Activated CD8-positive, alpha-beta memory T cell treated with anti-CD3 and anti-CD28 coated beads, Interleukin-2, amount 10 ng/mL, durations not matched to agents 7 days and 5 days (primary cell): Measurements from ENCODE around the gene SERPINC1. TPM values are rescaled to one million over a fixed set of nuclear protein-coding genes. Genes with fewer than 3 reads are reported as not detected.
A peak's percentile ranks its signal among the peaks of the same experiment; 100 is the strongest.

Experiments used
- ATAC-seq: fragments of 150-1000 bp; cut with Tn5 transposase; one replicate; pipeline ENCODE4 v1.10.0; 2021; ENCODE audit warnings: moderate library complexity
- CTCF ChIA-PET: fragments of 350-600 bp; sonication (Branson Sonifier 250); formaldehyde crosslinking; loops from one replicate; lab custom pipeline; 2021; ENCODE audit warnings: antibody characterized with exemption; lab: Charles Lee
- DNase-seq: peaks from one replicate; pipeline ENCODE4 v3.0.0-alpha.2; 2020
- H3K27ac Mint-ChIP-seq: one replicate; pipeline ENCODE4 v1.8.0; 2021; ENCODE audit warnings: mild to moderate bottlenecking, mixed read lengths
- H3K27me3 Mint-ChIP-seq: one replicate; pipeline ENCODE4 v1.8.0; 2021; ENCODE audit warnings: mixed read lengths
- H3K36me3 Mint-ChIP-seq: one replicate; pipeline ENCODE4 v1.8.0; 2021; ENCODE audit warnings: mild to moderate bottlenecking, mixed read lengths
- H3K4me1 Mint-ChIP-seq: one replicate; pipeline ENCODE4 v1.8.0; 2021; ENCODE audit warnings: mixed read lengths
- H3K4me3 Mint-ChIP-seq: one replicate; pipeline ENCODE4 v1.8.0; 2021; ENCODE audit warnings: mild to moderate bottlenecking, moderate library complexity, mixed read lengths
- H3K9me3 Mint-ChIP-seq: one replicate; pipeline ENCODE4 v1.8.0; 2022; ENCODE audit warnings: low read depth, mixed read lengths
- total RNA-seq, 2 experiments: library from RNA; stranded (reverse); gene quantifications; one replicate each; pipeline ENCODE4 v1.2.3, GENCODE V29; 2021

Gene SERPINC1
- total RNA-seq, 2 experiments from 2014 or later: not detected

DNA sequence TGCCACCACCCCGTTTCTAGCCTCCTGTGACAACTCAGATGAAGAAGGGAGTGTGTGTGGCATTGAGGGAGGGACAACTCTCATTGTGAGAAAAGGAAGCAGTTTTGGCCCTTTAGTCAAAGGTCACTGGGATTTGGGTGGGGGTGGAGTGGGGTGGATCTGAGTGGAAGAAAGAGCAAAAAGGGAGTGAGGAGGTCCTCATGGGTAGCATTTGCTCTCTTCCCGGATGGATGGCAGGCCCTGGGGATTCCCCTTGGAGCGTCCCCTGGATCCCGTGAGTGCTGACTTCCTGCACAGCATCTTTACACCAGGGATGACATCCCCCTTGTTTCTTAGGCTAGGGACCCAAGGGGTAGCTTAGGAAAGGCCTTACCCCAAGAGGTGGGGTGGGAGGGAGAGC is 460 bp downstream of the SERPINC1 start:
- H3K27ac Mint-ChIP-seq: no peak overlapping the region
- CTCF ChIA-PET: no interaction called here
- no peaks in the 10 kb centered on the region for H3K27me3 Mint-ChIP-seq
- ATAC-seq: no peak
- no peaks in the 10 kb centered on the region for H3K9me3 Mint-ChIP-seq
- H3K36me3 Mint-ChIP-seq: no peaks in the 10 kb centered on the region
- no peak overlapping the region for H3K4me3 Mint-ChIP-seq
- no peak for DNase-seq
- H3K4me1 Mint-ChIP-seq: no peaks in the 10 kb centered on the region

DNA sequence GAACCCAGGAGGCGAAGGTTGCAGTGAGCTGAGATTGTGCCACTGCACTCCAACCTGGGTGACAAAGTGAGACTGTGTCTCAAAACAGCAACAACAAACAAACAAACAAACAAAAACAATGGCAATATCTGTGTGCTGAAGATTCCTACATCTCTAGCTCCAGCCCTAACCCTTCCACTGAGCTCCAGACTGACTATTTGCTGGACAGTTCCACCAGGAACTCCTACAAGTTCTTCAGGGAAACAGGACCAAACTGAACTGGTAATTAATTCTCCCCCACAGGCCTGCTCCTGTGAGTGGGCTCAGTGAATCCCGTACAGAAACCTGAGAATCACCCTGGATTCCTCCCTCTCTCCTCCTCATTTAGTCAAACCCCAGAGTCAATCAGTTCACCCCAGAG is 1.5 kb downstream of the SERPINC1 start:
- Mint-ChIP-seq H3K9me3 (no peaks in the 10 kb centered on the region), H3K4me3 (no peak overlapping the region), H3K27me3 (no peaks in the 10 kb centered on the region), H3K4me1 (no peaks in the 10 kb centered on the region), H3K36me3 (no peaks in the 10 kb centered on the region), H3K27ac (no peak overlapping the region)
- CTCF ChIA-PET: interaction anchor here (1.1 kb wide), 1 partner anchor 22 kb away, joined by 4 read pairs; no protein-coding TSS in a partner anchor
- no peak for ATAC-seq
- no peak for DNase-seq

DNA sequence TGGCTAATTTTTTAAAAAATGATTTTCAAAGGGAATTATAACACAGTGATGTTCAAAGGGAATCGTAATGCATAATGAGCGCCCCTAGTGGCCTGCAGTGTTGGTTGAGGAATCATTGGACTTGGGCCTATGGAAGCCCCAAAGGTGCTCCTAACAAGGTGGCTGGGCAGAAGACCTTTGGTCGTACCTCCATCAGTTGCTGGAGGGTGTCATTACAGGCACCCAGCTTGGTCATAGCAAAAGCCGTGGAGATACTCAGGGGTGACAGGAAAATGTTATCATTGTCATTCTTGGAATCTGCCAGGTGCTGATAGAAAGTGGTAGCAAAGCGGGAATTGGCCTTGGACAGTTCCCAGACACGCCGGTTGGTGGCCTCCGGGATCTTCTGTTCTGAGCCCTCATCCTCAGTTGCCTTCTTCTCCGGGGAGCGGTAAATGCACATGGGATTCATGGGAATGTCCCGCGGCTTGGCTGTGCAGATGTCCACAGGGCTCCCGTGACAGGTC is 2.7 kb downstream of the SERPINC1 start:
- Mint-ChIP-seq H3K9me3 (no peaks in the 10 kb centered on the region), H3K27me3 (no peaks in the 10 kb centered on the region), H3K36me3 (no peaks in the 10 kb centered on the region), H3K27ac (no peak overlapping the region), H3K4me3 (no peak overlapping the region), H3K4me1 (no peaks in the 10 kb centered on the region)
- DNase-seq (no peak), ATAC-seq (no peak)
- CTCF ChIA-PET: no interaction called here

DNA sequence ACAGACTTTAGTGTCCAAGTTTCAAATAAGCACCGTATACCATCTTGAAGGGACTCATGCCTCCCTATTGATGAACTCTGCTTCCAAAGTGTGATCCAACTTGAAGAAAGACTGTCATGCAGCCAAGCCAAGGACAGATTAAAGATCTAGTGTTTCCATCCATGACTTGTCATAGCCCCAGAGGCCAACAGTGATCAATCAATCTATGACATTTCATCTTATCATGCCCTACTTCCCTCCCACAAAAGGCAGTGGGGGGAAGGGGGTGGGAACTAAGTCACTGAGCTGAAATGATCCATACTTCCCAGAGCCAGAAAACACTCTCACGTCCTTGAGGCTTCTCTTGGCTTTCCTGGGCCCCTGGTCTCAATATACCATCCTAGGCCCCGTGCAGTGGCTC is 4.0 kb downstream of the SERPINC1 start:
- H3K4me3 Mint-ChIP-seq: no peak overlapping the region
- no peaks in the 10 kb centered on the region for H3K36me3 Mint-ChIP-seq
- no peaks in the 10 kb centered on the region for H3K9me3 Mint-ChIP-seq
- H3K27me3 Mint-ChIP-seq: no peaks in the 10 kb centered on the region
- H3K4me1 Mint-ChIP-seq: no peaks in the 10 kb centered on the region
- ATAC-seq (no peak), DNase-seq (no peak)
- CTCF ChIA-PET: no interaction called here
- no peak overlapping the region for H3K27ac Mint-ChIP-seq

DNA sequence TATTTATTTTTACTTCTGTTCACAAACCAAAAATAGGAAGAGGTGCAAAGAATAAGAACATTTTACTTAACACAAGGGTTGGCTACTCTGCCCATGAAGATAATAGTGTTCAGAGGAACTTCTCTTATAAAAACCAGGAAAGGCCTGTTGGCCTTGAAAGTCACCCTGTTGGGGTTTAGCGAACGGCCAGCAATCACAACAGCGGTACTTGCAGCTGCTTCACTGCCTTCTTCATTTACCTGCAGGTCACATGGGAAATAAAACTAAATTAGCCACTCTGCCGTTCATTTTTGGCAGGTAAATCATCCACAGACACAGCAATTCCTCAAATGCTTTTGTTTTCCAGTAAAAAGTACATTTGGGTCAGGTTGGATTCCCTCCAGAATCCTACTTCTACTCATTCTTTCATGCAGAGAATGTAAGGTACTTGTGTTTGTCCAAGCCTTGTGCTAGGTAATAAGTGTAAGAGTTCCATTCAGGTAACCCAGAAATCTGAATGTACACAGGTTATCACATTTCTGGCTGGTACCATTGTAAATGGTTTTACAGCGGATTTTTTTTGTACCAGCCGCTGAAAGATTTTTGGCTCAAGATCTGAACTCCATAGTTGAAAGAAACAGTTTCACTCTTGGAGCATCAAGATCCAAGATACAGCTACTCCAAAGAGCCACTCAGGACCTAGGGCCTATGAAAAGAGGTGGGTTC is 13.1 kb downstream of the SERPINC1 start:
- no peak for ATAC-seq
- H3K27me3 Mint-ChIP-seq: no peaks in the 10 kb centered on the region
- no peak for DNase-seq
- H3K4me3 Mint-ChIP-seq: no peak overlapping the region
- H3K9me3 Mint-ChIP-seq: no peaks in the 10 kb centered on the region
- CTCF ChIA-PET: no interaction called here
- H3K36me3 Mint-ChIP-seq: peaks cover 6% of the 10 kb centered on the region
- no peak overlapping the region for H3K27ac Mint-ChIP-seq
- peaks cover 5% of the 10 kb centered on the region for H3K4me1 Mint-ChIP-seq

DNA sequence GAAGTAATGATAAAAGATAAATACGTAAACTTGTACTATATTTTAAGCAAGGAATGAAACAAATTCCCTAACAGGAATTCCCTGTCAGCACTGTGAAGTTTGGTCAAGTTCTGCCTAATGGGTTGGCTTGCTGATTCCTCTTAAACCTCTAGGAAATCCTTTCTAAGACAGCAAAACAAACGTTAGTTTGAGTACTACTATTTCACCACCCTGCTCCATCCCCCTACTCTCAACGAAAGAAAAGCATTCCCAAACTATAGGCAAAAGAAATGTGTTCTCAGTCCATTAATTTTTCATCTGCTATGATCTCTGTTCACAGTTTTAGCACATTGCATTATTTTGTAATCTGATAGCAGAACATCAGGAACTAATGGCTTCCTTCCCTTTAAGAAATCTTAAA is 16.1 kb downstream of the SERPINC1 start:
- Mint-ChIP-seq H3K27ac (no peak overlapping the region), H3K9me3 (no peaks in the 10 kb centered on the region), H3K4me1 (peaks cover 5% of the 10 kb centered on the region), H3K4me3 (no peak overlapping the region), H3K27me3 (no peaks in the 10 kb centered on the region), H3K36me3 (peaks cover 6% of the 10 kb centered on the region)
- CTCF ChIA-PET: no interaction called here
- ATAC-seq (no peak), DNase-seq (no peak)

DNA sequence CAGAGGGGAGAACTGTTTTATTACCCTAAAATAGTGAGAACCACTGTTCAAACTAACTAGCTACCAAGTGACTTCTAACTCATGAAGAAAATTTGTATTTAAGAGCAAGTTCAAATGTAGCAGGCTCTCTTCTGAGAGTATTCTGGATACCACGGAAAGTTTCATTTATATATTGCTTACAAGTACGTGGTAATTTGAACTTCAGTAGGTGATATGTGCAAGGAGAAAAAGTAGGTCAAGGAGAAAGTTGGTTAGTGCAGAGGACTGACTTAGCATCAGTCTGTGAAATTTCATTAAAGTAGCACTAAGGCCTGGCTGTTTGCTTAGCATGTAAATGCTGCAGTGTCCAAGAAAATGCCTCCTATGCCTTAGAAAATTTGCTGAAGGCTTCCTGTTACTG is 16.7 kb downstream of the SERPINC1 start:
- H3K9me3 Mint-ChIP-seq: no peaks in the 10 kb centered on the region
- CTCF ChIA-PET: no interaction called here
- ATAC-seq: no peak
- peaks cover 5% of the 10 kb centered on the region for H3K4me1 Mint-ChIP-seq
- no peak overlapping the region for H3K4me3 Mint-ChIP-seq
- H3K36me3 Mint-ChIP-seq: peaks cover 4% of the 10 kb centered on the region
- DNase-seq: no peak
- no peak overlapping the region for H3K27ac Mint-ChIP-seq
- no peaks in the 10 kb centered on the region for H3K27me3 Mint-ChIP-seq

DNA sequence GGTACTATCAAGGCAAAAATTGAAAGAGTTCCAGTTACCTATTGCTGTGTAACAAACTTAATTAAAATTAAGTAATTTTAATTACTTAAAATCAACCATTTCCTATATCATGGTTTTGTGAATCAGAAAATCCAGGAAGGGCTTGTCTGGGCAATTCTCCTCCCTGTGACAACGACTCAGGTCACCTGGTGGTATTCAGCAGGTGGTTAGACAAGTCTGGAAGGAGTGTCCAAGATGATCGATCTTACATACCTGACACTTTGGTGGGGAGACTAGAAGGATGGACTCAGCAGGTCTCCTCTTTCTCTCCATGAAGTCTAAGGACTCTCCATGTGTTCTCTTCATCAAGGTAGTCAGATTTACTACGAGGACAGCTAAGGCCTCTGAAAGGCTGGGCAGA is 22.9 kb downstream of the SERPINC1 start:
- H3K27me3 Mint-ChIP-seq: no peaks in the 10 kb centered on the region
- no peak overlapping the region for H3K4me3 Mint-ChIP-seq
- DNase-seq (no peak), ATAC-seq (no peak)
- H3K4me1 Mint-ChIP-seq: no peaks in the 10 kb centered on the region
- CTCF ChIA-PET: no interaction called here
- no peaks in the 10 kb centered on the region for H3K9me3 Mint-ChIP-seq
- H3K36me3 Mint-ChIP-seq: peaks cover 21% of the 10 kb centered on the region
- H3K27ac Mint-ChIP-seq: no peak overlapping the region

DNA sequence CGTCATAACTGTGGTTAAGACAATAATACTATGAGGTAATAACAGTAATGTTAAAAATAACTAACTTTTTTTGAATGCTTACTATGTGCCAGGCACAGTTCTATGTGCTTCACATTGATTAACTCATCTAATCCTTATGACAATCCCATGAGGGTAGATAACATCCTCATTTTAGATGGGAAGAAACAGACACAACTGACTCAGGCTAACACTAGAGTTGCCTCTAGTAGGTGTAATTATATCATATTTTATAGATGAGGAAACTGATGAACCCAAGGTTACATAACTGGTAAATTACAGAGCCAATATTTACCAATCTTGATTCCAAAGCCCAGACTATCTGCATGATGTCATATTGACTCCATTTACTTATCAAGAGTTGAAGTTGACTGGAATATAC is 23.5 kb downstream of the SERPINC1 start:
- ATAC-seq (no peak), DNase-seq (no peak)
- H3K4me1 Mint-ChIP-seq: no peaks in the 10 kb centered on the region
- H3K27me3 Mint-ChIP-seq: no peaks in the 10 kb centered on the region
- no peak overlapping the region for H3K4me3 Mint-ChIP-seq
- H3K9me3 Mint-ChIP-seq: no peaks in the 10 kb centered on the region
- CTCF ChIA-PET: no interaction called here
- peaks cover 23% of the 10 kb centered on the region for H3K36me3 Mint-ChIP-seq
- no peak overlapping the region for H3K27ac Mint-ChIP-seq

DNA sequence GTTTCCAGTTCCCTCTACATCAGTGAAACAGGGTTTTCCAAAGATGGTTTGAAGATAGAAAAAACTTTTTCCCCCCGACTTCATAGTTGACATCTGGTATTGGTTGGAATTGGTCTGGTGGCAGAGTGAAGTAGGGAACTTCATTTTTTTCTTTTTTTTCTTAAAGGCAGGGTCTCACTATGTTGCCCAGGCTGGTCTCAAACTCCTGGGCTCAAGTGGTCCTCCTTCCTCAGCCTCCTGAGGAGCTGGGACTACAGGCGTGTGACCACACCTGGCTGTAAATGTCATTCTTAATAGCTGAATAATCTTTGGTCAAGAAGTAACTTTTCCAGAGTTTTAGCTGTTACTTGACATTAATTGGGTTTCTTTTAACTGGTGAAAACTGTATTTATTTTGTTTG is 27.2 kb downstream of the SERPINC1 start:
- ATAC-seq: no peak
- Mint-ChIP-seq H3K9me3 (no peaks in the 10 kb centered on the region), H3K36me3 (peaks cover 43% of the 10 kb centered on the region), H3K27ac (no peak overlapping the region), H3K4me1 (peaks cover 21% of the 10 kb centered on the region), H3K27me3 (no peaks in the 10 kb centered on the region), H3K4me3 (no peak overlapping the region)
- no peak for DNase-seq
- CTCF ChIA-PET: interaction anchor here (0.9 to 1.0 kb wide), 2 partner anchors 14 to 70 kb away, joined by 3 read pairs; no protein-coding TSS in a partner anchor

DNA sequence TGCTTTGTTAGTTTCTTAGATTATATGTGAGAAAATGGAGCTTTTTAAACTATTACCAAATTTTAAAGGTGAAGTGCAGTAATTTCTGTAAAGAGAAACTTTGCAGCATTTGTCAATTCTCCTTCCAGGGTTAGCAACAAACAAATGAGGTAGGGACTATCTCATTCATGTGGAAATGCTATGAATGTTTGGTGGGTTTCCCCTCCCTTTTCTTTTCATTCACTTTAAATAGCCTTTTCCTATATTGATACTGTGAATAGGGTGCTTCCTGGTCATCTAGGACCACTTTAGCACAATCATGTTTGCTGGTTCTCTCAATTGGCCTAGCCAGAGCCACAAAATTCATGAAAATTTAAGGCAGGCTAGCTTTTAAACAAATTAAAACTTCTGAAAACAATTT is 28.4 kb downstream of the SERPINC1 start:
- peaks cover 36% of the 10 kb centered on the region for H3K36me3 Mint-ChIP-seq
- no peak overlapping the region for H3K27ac Mint-ChIP-seq
- H3K9me3 Mint-ChIP-seq: no peaks in the 10 kb centered on the region
- H3K4me3 Mint-ChIP-seq: no peak overlapping the region
- peaks cover 21% of the 10 kb centered on the region for H3K4me1 Mint-ChIP-seq
- CTCF ChIA-PET: interaction anchor here (0.9 kb wide), 1 partner anchor 71 kb away, joined by 3 read pairs; no protein-coding TSS in a partner anchor
- ATAC-seq: no peak
- H3K27me3 Mint-ChIP-seq: no peaks in the 10 kb centered on the region
- DNase-seq: no peak

DNA sequence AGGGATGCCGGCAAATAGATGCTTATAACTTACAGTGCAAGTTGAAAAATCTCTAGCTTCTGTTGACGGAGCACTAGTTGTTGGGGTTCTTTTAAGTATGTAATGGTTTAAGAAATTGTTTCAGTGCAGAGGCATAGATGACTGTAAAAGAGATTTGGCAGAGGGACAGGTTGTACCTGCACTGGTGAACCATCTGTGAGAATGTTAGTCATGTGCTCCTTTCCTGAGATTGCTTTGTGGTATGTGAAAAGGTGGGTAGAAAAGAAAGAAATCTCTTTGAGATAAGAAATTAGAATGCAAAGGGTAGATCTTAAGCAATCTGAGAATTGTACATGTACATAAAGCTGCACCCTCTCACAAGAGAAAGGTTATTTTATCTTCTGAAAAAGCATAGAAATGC is 29.5 kb downstream of the SERPINC1 start:
- ATAC-seq (no peak), DNase-seq (no peak)
- H3K27me3 Mint-ChIP-seq: no peaks in the 10 kb centered on the region
- H3K27ac Mint-ChIP-seq: no peak overlapping the region
- H3K4me3 Mint-ChIP-seq: no peak overlapping the region
- H3K9me3 Mint-ChIP-seq: no peaks in the 10 kb centered on the region
- H3K4me1 Mint-ChIP-seq: peaks cover 21% of the 10 kb centered on the region
- H3K36me3 Mint-ChIP-seq: peaks cover 33% of the 10 kb centered on the region
- CTCF ChIA-PET: no interaction called here

DNA sequence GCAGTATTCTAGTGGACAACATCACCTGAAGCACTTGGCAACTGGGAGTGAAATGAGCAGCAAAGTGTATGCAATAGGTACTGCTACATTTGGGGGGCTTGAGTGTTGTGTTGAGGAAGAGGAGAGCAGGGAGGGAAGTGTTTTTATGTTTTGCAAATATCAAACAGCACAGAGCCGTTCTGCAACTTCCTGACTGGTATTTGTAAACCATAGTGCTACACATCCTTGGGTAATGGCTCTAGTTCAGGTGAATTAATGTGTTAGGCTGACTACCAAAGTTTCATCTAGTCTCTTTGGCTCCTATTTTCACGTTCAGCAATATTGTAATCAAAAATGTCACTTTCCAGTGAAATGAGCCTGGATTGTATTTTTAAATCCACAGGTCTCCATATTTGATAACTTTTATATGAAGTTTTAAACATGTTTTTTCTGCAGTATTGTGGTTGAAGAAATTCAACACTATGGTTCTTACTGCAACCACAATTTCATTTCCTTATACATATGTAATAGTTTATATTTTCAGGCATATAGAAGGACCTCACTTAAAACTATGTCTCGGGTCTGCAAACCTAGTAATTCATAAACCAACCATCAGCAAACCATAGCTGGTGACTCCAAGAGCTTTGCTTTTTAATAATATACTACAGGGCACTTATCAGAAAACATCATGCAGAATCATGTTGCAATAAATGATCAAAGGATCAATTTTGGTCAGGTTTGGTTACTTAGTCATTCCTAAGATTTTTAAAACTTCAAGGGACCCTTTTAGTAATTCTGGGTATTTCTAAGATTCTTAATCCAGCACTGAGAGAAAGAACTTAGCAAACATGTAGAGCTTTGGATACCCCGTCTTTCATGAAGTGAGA is 30.1 kb downstream of the SERPINC1 start:
- peaks cover 33% of the 10 kb centered on the region for H3K36me3 Mint-ChIP-seq
- H3K4me1 Mint-ChIP-seq: peaks cover 21% of the 10 kb centered on the region
- CTCF ChIA-PET: no interaction called here
- no peaks in the 10 kb centered on the region for H3K27me3 Mint-ChIP-seq
- no peaks in the 10 kb centered on the region for H3K9me3 Mint-ChIP-seq
- H3K4me3 Mint-ChIP-seq: no peak overlapping the region
- DNase-seq: no peak
- ATAC-seq: no peak
- H3K27ac Mint-ChIP-seq: peak overlapping the region; percentile 57

DNA sequence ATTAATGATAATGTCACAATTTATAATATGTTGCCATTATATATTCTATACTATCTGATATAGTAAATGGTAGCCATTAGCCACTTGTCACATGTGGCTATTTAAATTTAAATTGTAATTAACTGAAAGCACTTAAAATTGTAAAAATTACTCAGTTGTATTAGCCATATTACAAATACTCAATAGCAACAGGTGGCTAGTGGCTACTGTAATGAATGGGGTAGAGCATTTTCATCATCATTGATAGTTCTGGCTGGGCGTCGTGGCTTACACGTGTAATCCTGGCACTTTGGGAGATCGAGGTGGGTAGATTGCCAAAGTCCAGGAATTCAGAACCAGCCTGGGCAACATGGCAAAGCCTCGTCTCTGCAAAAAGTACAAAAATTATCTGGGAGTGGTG is 32.4 kb downstream of the SERPINC1 start:
- no peak for ATAC-seq
- Mint-ChIP-seq H3K4me3 (no peak overlapping the region), H3K27ac (no peak overlapping the region), H3K36me3 (peaks cover 32% of the 10 kb centered on the region), H3K27me3 (no peaks in the 10 kb centered on the region), H3K4me1 (peaks cover 21% of the 10 kb centered on the region), H3K9me3 (no peaks in the 10 kb centered on the region)
- no peak for DNase-seq
- CTCF ChIA-PET: no interaction called here
